ENCODE data around the gene LRGUK.
"Not testable (repeated sequence)": the region's sequence is repeated elsewhere in the genome, so short reads cannot be mapped to it uniquely, and the experiment has no call there.

DNA sequence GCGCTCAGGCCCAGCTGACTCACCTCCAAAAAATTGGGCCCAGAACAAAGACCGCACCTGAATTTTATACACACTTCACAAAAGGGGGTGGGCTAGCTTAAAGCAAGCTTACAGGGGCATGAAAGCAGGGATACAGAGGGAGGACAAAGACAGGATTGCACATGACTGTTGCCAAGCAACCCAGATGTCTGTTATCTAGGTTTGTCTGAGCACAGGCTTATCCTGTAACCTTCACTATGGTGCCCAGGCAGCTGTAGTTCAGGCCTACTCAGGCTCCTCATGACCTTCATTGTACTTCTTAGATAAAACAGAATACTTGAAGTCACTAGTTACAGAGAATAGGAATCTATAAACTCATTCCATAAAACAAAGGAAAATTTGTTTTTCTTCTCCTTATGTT lies 49.6 kb upstream of the LRGUK start:
- TF ChIP-seq, protein P1, sequence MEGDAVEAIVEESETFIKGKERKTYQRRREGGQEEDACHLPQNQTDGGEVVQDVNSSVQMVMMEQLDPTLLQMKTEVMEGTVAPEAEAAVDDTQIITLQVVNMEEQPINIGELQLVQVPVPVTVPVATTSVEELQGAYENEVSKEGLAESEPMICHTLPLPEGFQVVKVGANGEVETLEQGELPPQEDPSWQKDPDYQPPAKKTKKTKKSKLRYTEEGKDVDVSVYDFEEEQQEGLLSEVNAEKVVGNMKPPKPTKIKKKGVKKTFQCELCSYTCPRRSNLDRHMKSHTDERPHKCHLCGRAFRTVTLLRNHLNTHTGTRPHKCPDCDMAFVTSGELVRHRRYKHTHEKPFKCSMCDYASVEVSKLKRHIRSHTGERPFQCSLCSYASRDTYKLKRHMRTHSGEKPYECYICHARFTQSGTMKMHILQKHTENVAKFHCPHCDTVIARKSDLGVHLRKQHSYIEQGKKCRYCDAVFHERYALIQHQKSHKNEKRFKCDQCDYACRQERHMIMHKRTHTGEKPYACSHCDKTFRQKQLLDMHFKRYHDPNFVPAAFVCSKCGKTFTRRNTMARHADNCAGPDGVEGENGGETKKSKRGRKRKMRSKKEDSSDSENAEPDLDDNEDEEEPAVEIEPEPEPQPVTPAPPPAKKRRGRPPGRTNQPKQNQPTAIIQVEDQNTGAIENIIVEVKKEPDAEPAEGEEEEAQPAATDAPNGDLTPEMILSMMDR (IDR thresholded peaks at IDR 0.05): not testable (repeated sequence)
- not testable (repeated sequence) for TF ChIP-seq POLR2AphosphoS5, POLR2A (IDR thresholded peaks at IDR 0.05)

Measured in transverse colon (tissue), 4 donors.